Brain pericyte (primary cell): ENCODE data around the gene SYT10.
"Not testable (repeated sequence)": the region's sequence is repeated elsewhere in the genome, so short reads cannot be mapped to it uniquely, and the experiment has no call there.

Experiments used
- DNase-seq: peaks from one replicate; pipeline ENCODE4 v3.0.0-alpha.2; 2012; ENCODE audit warnings: low read depth, low spot score

Gene SYT10

GRCh38 chr12:33349791-33350190 lies 89.8 kb downstream of the SYT10 start:
- DNase-seq: no peak

DNA sequence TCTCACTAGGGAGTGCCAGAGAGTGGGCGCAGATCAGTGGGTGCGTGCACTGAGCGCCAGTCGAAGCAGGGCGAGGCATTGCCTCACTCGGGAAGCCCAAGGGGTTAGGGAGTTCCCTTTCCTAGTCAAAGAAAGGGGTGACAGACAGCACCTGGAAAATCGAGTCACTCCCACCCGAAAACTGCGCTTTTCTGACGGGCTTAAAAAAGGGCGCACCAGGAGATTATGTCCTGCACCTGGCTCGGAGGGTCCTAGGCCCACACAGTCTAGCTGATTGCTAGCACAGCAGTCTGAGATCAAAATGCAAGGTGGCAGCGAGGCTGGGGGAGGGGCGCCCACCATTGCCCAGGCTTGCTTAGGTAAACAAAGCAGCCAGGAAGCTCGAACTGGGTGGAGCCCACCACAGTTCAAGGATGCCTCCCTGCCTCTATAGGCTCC lies 107.6 kb downstream of the SYT10 start:
- not testable (repeated sequence) for DNase-seq

- no peak for DNase-seq
Measured at GRCh38 chr12:33330940-33331339, 108.7 kb downstream of the SYT10 start.
